Liver (tissue), 9 donors: ENCODE data around the gene CREB3L1. TPM values are rescaled to one million over a fixed set of nuclear protein-coding genes. Genes with fewer than 3 reads are reported as not detected.

Experiments used
- DNase-seq: peaks from one replicate; pipeline ENCODE4 v3.0.0-alpha.2; 2017; ENCODE audit warnings: low spot score
- H3K27ac ChIP-seq, 2 donors: one replicate each; pipeline ENCODE4 v1.7.0; 2013; ENCODE audit warnings: inconsistent platforms in 2 of 2, low read length in 2 of 2, control low read depth in 1 of 2, low read depth in 1 of 2, mild to moderate bottlenecking in 1 of 2
- H3K27me3 ChIP-seq, 4 donors: one replicate each; pipeline versions ENCODE4 v1.6.1 to v1.7.0; 2013; ENCODE audit warnings: low read length in 3 of 4, inconsistent platforms in 1 of 4, mild to moderate bottlenecking in 1 of 4, moderate library complexity in 1 of 4; ENCODE audit not compliant: control insufficient read depth in 4 of 4, insufficient read depth in 4 of 4
- H3K36me3 ChIP-seq, 4 donors: one replicate each; pipeline versions ENCODE4 v1.6.1 to v1.7.0; 2013; ENCODE audit warnings: low read length in 3 of 4, mild to moderate bottlenecking in 3 of 4, low read depth in 1 of 4, moderate library complexity in 1 of 4; ENCODE audit not compliant: control insufficient read depth in 4 of 4, insufficient read depth in 3 of 4
- H3K4me1 ChIP-seq, 4 donors: one replicate each; pipeline versions ENCODE4 v1.6.1 to v1.7.0; 2013; ENCODE audit warnings: low read length in 3 of 4, mild to moderate bottlenecking in 3 of 4, moderate library complexity in 1 of 4; ENCODE audit not compliant: control insufficient read depth in 4 of 4, insufficient read depth in 4 of 4
- H3K4me3 ChIP-seq, 3 donors: one replicate each; pipeline versions ENCODE4 v1.6.1 to v1.7.0; 2013; ENCODE audit warnings: low read length in 3 of 3, control low read depth in 1 of 3, low read depth in 1 of 3, mild to moderate bottlenecking in 1 of 3
- H3K9ac ChIP-seq, 2 donors: one replicate each; pipeline ENCODE4 v1.7.0; 2013; ENCODE audit warnings: low read length in 2 of 2, mild to moderate bottlenecking in 2 of 2, moderate library complexity in 2 of 2, control low read depth in 1 of 2, low read depth in 1 of 2
- H3K9me3 ChIP-seq, 4 donors: one replicate each; pipeline versions ENCODE4 v1.6.1 to v1.7.0; 2013; ENCODE audit warnings: low read length in 3 of 4; ENCODE audit not compliant: control insufficient read depth in 4 of 4
- EGR1 ChIP-seq, 2 donors: IDR thresholded peaks; 2 replicates each; pipeline ENCODE4 v1.6.1; 2016 to 2018; ENCODE audit warnings: antibody characterized with exemption in 2 of 2, low read depth in 2 of 2
- FOXA1 ChIP-seq: IDR thresholded peaks from 2 replicates; pipeline ENCODE4 v1.6.1; 2016; ENCODE audit warnings: antibody characterized with exemption
- FOXA2 ChIP-seq: IDR thresholded peaks from 2 replicates; pipeline ENCODE4 v1.6.1; 2016; ENCODE audit warnings: antibody characterized with exemption
- GABPA ChIP-seq, 2 donors: IDR thresholded peaks in 1 of 2; conservative IDR thresholded peaks in 1 of 2; 2 replicates each; pipeline ENCODE4 v1.6.1; 2016; ENCODE audit warnings: antibody characterized with exemption in 2 of 2, mild to moderate bottlenecking in 1 of 2, moderate library complexity in 1 of 2
- HNF4A ChIP-seq, 2 donors: conservative IDR thresholded peaks; 2 replicates each; pipeline ENCODE4 v1.6.1; 2016; ENCODE audit warnings: antibody characterized with exemption in 2 of 2, mild to moderate bottlenecking in 2 of 2
- HNF4G ChIP-seq: IDR thresholded peaks from 2 replicates; pipeline ENCODE4 v1.6.1; 2016; ENCODE audit warnings: antibody characterized with exemption
- JUND ChIP-seq, 2 donors: IDR thresholded peaks; 2 replicates each; pipeline ENCODE4 v1.6.1; 2016; ENCODE audit warnings: antibody characterized with exemption in 2 of 2
- MAX ChIP-seq: IDR thresholded peaks from 2 replicates; pipeline ENCODE4 v1.6.1; 2016; ENCODE audit warnings: antibody characterized with exemption
- NR2F2 ChIP-seq: IDR thresholded peaks from 2 replicates; pipeline ENCODE4 v1.6.1; 2016; ENCODE audit warnings: antibody characterized with exemption
- RAD21 ChIP-seq, 2 donors: IDR thresholded peaks; 2 replicates each; pipeline ENCODE4 v1.6.1; 2016; ENCODE audit warnings: antibody characterized with exemption in 2 of 2, mild to moderate bottlenecking in 2 of 2
- RXRA ChIP-seq, 2 donors: IDR thresholded peaks; 2 replicates each; pipeline ENCODE4 v1.6.1; 2017 to 2018; ENCODE audit warnings: antibody characterized with exemption in 2 of 2, mild to moderate bottlenecking in 1 of 2
- SP1 ChIP-seq: IDR thresholded peaks from 2 replicates; pipeline ENCODE4 v1.6.1; 2018; ENCODE audit warnings: antibody characterized with exemption, mild to moderate bottlenecking
- TAF1 ChIP-seq: conservative IDR thresholded peaks from 2 replicates; pipeline ENCODE4 v1.6.1; 2016; ENCODE audit warnings: antibody characterized with exemption, mild to moderate bottlenecking
- YY1 ChIP-seq: IDR thresholded peaks from 2 replicates; pipeline ENCODE4 v1.6.1; 2016; ENCODE audit warnings: antibody characterized with exemption, mild to moderate bottlenecking
- WGBS: extraction: QIAGEN DNeasy Blood & Tissue Kit; methylation state at CpG from one replicate; pipeline ENCODE4 v1.1.7; 2013; 5-methylcytosine and 5-hydroxymethylcytosine counted together
- polyA plus RNA-seq, 2 donors: library from polyadenylated mRNA; stranded (reverse) in 1 of 2; unstranded in 1 of 2; fragments of 200-250 nt in 1 of 2; fragments of >200 nt in 1 of 2; fragmentation: Nextera tagmentation in 1 of 2; extraction: Ambion mirVana in 1 of 2; gene quantifications; one replicate each; pipeline versions ENCODE4 v1.2.1 to v1.2.3, GENCODE V29; 2013 to 2015
- total RNA-seq, 2 donors: library from RNA; depleted of rRNA; stranded (reverse); fragments of >200 nt; gene quantifications; one replicate each; pipeline ENCODE4 v1.2.3, GENCODE V29; 2014
- TF ChIP-seq, protein P1 (sequence below): IDR thresholded peaks from 2 replicates; pipeline ENCODE4 v1.6.1; 2016; ENCODE audit warnings: antibody characterized with exemption
- TF ChIP-seq, protein P2 (sequence below): IDR thresholded peaks from 2 replicates; pipeline ENCODE4 v1.6.1; 2016; ENCODE audit warnings: antibody characterized with exemption
- TF ChIP-seq, protein P3 (sequence below): fragments of 150-350 bp; IDR thresholded peaks from 2 replicates; pipeline ENCODE4 v1.5.1; 2017; ENCODE audit warnings: improper control_type of control experiment, low read depth, low read length; ENCODE audit not compliant: missing input control
- TF ChIP-seq, protein P4 (sequence below): IDR thresholded peaks from 2 replicates; pipeline ENCODE4 v1.6.1; 2016; ENCODE audit warnings: antibody characterized with exemption, mild to moderate bottlenecking
- donor health status: healthy.
- donor health status: healthy.
- donor health status: healthy.
- donor health status: healthy.
- donor health status: healthy.

The CREB3L1 gene
- total and polyA plus RNA-seq, 4 donors = 0.14 to 1.3 (median 0.33) TPM

GRCh38 chr11:46290011-46290410 is 12.5 kb downstream of the CREB3L1 start:
- Histone ChIP-seq H3K27ac (no peak overlapping the region), H3K4me3 (no peak overlapping the region), H3K27me3 (peaks cover 0 to 9% (median 0%) of the 10 kb centered on the region in 4 donors), H3K9me3 (no peaks in the 10 kb centered on the region), H3K4me1 (no peaks in the 10 kb centered on the region), H3K9ac (no peak overlapping the region), H3K36me3 (no peaks in the 10 kb centered on the region)
- no peak for DNase-seq
- 90% methylated on average over 2 of the region's 2 CpGs for WGBS
- no peak for TF ChIP-seq MAX
- TF ChIP-seq FOXA1 = no peak
- TF ChIP-seq, protein P1, sequence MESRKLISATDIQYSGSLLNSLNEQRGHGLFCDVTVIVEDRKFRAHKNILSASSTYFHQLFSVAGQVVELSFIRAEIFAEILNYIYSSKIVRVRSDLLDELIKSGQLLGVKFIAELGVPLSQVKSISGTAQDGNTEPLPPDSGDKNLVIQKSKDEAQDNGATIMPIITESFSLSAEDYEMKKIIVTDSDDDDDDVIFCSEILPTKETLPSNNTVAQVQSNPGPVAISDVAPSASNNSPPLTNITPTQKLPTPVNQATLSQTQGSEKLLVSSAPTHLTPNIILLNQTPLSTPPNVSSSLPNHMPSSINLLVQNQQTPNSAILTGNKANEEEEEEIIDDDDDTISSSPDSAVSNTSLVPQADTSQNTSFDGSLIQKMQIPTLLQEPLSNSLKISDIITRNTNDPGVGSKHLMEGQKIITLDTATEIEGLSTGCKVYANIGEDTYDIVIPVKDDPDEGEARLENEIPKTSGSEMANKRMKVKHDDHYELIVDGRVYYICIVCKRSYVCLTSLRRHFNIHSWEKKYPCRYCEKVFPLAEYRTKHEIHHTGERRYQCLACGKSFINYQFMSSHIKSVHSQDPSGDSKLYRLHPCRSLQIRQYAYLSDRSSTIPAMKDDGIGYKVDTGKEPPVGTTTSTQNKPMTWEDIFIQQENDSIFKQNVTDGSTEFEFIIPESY = no peak
- no peak for TF ChIP-seq RAD21 (IDR thresholded peaks at IDR 0.05)
- no peak for TF ChIP-seq EGR1 (IDR thresholded peaks at IDR 0.05; ENCODE audit: low read depth in 2 of 2)
- no peak for TF ChIP-seq GABPA (IDR thresholded peaks at IDR 0.05 in 1 of 2, conservative IDR thresholded peaks at IDR 0.05 in 1 of 2)
- TF ChIP-seq SP1 = no peak
- TF ChIP-seq, protein P2, sequence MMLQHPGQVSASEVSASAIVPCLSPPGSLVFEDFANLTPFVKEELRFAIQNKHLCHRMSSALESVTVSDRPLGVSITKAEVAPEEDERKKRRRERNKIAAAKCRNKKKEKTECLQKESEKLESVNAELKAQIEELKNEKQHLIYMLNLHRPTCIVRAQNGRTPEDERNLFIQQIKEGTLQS = no peak
- no peak for TF ChIP-seq JUND (IDR thresholded peaks at IDR 0.05)
- TF ChIP-seq, protein P3, sequence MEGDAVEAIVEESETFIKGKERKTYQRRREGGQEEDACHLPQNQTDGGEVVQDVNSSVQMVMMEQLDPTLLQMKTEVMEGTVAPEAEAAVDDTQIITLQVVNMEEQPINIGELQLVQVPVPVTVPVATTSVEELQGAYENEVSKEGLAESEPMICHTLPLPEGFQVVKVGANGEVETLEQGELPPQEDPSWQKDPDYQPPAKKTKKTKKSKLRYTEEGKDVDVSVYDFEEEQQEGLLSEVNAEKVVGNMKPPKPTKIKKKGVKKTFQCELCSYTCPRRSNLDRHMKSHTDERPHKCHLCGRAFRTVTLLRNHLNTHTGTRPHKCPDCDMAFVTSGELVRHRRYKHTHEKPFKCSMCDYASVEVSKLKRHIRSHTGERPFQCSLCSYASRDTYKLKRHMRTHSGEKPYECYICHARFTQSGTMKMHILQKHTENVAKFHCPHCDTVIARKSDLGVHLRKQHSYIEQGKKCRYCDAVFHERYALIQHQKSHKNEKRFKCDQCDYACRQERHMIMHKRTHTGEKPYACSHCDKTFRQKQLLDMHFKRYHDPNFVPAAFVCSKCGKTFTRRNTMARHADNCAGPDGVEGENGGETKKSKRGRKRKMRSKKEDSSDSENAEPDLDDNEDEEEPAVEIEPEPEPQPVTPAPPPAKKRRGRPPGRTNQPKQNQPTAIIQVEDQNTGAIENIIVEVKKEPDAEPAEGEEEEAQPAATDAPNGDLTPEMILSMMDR = no peak
- TF ChIP-seq, protein P4, sequence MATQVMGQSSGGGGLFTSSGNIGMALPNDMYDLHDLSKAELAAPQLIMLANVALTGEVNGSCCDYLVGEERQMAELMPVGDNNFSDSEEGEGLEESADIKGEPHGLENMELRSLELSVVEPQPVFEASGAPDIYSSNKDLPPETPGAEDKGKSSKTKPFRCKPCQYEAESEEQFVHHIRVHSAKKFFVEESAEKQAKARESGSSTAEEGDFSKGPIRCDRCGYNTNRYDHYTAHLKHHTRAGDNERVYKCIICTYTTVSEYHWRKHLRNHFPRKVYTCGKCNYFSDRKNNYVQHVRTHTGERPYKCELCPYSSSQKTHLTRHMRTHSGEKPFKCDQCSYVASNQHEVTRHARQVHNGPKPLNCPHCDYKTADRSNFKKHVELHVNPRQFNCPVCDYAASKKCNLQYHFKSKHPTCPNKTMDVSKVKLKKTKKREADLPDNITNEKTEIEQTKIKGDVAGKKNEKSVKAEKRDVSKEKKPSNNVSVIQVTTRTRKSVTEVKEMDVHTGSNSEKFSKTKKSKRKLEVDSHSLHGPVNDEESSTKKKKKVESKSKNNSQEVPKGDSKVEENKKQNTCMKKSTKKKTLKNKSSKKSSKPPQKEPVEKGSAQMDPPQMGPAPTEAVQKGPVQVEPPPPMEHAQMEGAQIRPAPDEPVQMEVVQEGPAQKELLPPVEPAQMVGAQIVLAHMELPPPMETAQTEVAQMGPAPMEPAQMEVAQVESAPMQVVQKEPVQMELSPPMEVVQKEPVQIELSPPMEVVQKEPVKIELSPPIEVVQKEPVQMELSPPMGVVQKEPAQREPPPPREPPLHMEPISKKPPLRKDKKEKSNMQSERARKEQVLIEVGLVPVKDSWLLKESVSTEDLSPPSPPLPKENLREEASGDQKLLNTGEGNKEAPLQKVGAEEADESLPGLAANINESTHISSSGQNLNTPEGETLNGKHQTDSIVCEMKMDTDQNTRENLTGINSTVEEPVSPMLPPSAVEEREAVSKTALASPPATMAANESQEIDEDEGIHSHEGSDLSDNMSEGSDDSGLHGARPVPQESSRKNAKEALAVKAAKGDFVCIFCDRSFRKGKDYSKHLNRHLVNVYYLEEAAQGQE = no peak
- TF ChIP-seq NR2F2 = no peak
- no peak for TF ChIP-seq HNF4G
- no peak for TF ChIP-seq YY1
- TF ChIP-seq TAF1 = no peak
- no peak for TF ChIP-seq FOXA2
- no peak for TF ChIP-seq HNF4A (conservative IDR thresholded peaks at IDR 0.05)
- no peak for TF ChIP-seq RXRA (IDR thresholded peaks at IDR 0.05)
